BE2C (cell line): ENCODE data around the gene EDC3.

Experiments
- DNase-seq: peaks from one replicate; pipeline ENCODE4 v3.0.0-alpha.2; 2020
- H3K27me3 ChIP-seq: fragments of 250-450 bp; sonication (Bioruptor Pico); 2 replicates; pipeline ENCODE4 v1.5.1; 2020; ENCODE audit warnings: mild to moderate bottlenecking
- H3K36me3 ChIP-seq: fragments of 250-450 bp; sonication (Bioruptor Pico); 2 replicates; pipeline ENCODE4 v1.5.1; 2020; ENCODE audit warnings: mild to moderate bottlenecking
- H3K4me1 ChIP-seq: fragments of 250-450 bp; sonication (Bioruptor Pico); 2 replicates; pipeline ENCODE4 v1.5.1; 2020
- H3K4me3 ChIP-seq: 2 replicates; pipeline ENCODE4 v1.5.1; 2011; ENCODE audit warnings: low read depth, low read length
- H3K9me3 ChIP-seq: fragments of 250-450 bp; sonication (Bioruptor Pico); 2 replicates; pipeline ENCODE4 v1.5.1; 2020
- TF ChIP-seq, protein P1 (sequence below): IDR thresholded peaks from 2 replicates; pipeline ENCODE4 v1.5.1; 2012; ENCODE audit warnings: mild to moderate bottlenecking, low read depth, low read length

The EDC3 gene

DNA sequence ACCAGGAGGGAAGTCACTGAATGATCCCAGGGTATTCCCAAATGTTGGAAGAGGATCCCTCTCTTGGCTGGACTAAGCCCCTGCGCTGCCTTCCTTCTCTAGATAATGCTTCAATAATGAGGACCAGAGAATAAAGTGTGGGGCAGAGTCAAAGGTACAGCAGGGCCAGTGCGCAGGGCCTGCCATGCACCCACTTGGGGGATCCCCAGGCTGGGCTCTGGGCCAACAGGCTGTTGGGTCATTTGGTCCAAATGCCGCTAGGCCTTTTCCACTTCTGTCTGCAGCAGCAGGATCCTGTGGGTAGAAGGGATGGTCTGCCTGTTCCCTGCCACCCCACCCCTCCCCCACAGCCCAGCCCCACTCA lies 85.9 kb downstream of the EDC3 start:
- Histone ChIP-seq H3K4me1 (peaks cover 14% of the 10 kb centered on the region), H3K36me3 (no peaks in the 10 kb centered on the region), H3K27me3 (no peaks in the 10 kb centered on the region), H3K4me3 (no peak overlapping the region), H3K9me3 (no peaks in the 10 kb centered on the region)
- DNase-seq = no peak
- TF ChIP-seq, protein P1, sequence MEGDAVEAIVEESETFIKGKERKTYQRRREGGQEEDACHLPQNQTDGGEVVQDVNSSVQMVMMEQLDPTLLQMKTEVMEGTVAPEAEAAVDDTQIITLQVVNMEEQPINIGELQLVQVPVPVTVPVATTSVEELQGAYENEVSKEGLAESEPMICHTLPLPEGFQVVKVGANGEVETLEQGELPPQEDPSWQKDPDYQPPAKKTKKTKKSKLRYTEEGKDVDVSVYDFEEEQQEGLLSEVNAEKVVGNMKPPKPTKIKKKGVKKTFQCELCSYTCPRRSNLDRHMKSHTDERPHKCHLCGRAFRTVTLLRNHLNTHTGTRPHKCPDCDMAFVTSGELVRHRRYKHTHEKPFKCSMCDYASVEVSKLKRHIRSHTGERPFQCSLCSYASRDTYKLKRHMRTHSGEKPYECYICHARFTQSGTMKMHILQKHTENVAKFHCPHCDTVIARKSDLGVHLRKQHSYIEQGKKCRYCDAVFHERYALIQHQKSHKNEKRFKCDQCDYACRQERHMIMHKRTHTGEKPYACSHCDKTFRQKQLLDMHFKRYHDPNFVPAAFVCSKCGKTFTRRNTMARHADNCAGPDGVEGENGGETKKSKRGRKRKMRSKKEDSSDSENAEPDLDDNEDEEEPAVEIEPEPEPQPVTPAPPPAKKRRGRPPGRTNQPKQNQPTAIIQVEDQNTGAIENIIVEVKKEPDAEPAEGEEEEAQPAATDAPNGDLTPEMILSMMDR = no peak

DNA sequence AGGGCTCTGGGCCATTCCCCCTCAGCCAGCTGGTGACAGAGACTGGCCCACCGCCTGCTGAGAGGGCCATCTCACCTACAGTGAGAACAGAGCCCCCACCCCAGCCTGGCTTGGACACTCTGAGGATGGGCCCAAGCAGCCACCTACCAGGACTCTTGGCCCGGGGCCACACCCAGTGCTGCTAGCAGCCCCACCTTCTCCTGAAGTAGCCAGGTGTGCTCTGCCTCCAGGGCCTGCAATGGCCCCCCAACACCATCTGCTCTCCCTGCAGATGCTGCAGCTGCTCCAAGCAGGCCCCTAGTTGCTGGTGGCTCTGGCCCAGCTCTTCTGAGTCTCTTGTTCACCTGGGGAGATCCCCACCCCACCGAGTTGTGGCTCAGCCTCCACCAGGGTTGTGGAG lies 87.0 kb downstream of the EDC3 start:
- TF ChIP-seq, protein P1 = no peak
- no peak for DNase-seq
- H3K4me3 ChIP-seq = no peak overlapping the region

DNA sequence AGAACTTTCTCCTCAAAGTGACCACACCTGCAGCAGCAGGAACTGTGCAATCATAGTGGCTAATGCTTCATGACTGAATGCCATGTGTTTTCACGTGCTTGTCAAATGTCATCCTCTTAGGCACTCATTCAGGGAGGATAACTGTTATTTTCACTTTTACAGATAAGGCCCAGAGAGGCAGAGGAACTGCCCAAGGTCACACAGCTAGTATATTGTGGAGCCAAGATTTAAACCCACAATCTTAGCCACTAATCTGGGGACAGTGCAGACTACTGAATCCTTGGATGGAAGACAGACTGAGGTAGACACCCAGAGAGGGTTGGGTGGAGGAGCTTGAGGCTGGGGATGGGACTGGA lies 90.1 kb downstream of the EDC3 start:
- Histone ChIP-seq H3K4me1 (peaks cover 11% of the 10 kb centered on the region), H3K4me3 (no peak overlapping the region), H3K27me3 (no peaks in the 10 kb centered on the region), H3K9me3 (no peaks in the 10 kb centered on the region), H3K36me3 (no peaks in the 10 kb centered on the region)
- TF ChIP-seq, protein P1 = no peak
- DNase-seq = no peak

More for the DNA sequence above, 87.0 kb downstream of the EDC3 start:
- H3K27me3 ChIP-seq = no peaks in the 10 kb centered on the region
- H3K36me3 ChIP-seq = no peaks in the 10 kb centered on the region
- H3K9me3 ChIP-seq = no peaks in the 10 kb centered on the region
- peaks cover 14% of the 10 kb centered on the region for H3K4me1 ChIP-seq

DNA sequence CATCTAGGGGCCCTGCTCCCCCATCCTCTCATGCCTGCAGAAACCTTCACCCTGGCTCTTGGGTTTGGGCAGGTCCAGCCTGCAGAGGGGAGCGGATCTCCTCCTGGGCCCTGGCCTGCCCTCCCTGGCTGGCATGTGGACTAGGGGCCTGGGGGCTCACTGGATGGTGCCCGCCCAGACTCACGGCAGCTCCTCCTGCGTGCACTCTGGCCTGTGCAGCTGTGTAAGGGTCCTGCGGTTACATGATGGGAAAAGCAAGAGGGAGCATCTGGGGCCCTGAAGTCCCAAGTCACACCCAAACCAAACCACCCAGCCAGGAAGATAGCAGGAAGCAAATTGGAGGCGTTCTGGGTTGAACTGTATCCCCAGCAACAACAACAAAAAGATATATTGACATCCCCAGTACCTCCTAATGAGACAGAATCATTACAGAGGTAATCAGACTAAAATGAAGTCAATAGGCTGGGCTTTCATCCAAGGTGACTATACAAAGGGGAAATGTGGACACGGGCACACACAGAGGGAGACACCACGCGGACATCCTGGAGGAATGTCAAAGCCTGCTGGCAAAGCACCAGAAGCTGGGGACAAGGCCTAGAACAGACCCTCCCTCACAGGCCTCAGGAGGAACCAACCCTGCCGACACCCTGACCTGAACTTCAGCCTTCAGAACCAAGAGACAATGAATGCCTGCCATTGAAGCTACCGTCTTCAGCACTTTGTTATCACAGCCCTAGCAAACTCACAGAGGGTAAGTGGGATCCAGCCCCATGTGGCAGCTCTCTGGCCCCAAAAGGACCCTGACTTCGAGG lies 90.6 kb downstream of the EDC3 start:
- H3K4me1 ChIP-seq = peaks cover 7% of the 10 kb centered on the region
- H3K36me3 ChIP-seq = no peaks in the 10 kb centered on the region
- TF ChIP-seq, protein P1 = no peak
- no peak for DNase-seq
- H3K27me3 ChIP-seq = no peaks in the 10 kb centered on the region
- H3K4me3 ChIP-seq = no peak overlapping the region
- no peaks in the 10 kb centered on the region for H3K9me3 ChIP-seq

DNA sequence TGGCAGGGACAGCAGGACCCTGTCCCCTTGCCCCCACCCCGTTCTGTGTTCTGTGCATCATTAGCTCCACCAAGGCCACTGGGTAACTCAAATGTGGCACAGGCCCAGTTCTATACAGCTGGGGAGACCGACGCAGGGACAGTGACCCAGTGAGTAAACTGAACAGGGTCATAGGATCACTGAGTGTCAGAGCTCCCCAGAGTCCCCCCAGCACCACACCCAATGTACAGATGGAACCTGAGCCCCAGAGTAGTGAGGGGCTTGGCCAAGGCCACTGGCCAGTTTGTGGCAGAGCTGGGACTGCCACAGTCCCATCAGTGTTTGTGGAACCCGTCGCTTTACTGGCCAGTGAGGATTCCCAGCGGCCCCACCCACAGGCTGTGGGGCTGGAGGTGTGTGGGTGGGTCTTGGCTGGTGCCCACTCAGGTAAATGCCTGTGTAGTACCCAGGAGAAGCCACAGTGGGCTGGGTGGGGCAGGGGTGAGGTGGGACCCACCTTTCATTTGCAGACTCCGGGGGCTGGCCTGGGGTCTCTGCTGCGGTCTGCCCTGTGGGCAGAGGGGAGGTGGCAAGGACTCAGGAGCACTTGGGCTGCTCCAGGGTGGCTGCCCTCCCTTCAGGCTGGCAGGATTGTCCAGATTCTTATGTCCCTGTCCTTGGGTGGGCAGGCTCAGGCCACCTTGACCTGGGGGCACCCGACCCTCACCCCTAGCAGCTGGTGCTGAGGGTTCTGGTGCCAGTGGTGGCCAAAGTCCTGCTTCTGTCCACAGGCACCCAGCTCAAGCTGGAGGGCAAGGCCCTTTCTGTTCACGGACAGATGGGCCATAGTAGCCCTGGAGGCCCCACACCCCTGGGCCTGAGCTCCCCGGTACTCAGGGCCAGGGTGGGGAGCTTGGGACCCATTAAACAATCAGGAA lies 91.8 kb downstream of the EDC3 start:
- H3K4me3 ChIP-seq = no peak overlapping the region
- TF ChIP-seq, protein P1 = no peak
- H3K36me3 ChIP-seq = no peaks in the 10 kb centered on the region
- DNase-seq = no peak
- no peaks in the 10 kb centered on the region for H3K9me3 ChIP-seq
- H3K27me3 ChIP-seq = no peaks in the 10 kb centered on the region
- peaks cover 3% of the 10 kb centered on the region; the same call in 1 of the 2 replicates for H3K4me1 ChIP-seq
